ENCODE results near the gene CPVL.
A peak's percentile ranks its signal among the peaks of the same experiment; 100 is the strongest.

Gene CPVL

DNA sequence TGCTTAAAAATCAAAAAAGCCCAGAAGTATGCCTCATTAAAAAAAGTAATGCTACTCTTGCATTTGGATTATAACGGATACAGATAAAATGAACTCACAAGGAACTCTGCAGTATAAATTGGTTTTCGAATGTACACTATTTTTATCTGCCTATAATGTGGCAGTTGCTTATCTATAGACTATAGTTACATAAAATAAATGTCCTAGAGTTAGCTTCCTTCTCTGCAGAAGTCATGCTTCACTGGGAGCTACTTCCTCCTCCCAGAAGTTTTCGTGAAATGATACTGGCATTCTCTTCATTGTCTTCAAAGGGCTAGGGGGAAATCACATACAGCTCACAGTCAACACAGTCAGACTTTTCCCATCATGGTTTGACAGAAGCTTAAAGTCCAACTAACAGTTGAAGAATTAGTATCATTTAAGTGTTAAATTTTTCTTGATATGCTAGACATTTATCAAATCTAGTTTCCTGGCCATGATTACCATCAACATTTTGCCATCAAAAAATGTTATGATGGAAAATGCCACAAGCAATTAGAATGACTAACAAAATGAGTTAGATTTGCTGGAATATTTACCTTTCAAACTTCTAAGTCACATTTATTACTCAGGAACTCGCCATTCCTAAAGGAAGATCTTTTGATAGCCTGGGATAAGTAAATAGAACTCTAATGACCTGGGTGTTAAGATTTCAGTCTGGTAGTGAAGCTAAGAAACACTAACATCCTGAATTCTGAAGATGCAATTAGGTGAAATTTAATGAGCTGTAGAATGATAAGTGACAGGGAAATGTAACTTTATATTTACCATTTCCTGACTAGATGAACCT is 100.9 kb downstream of the CPVL start:
- no peak overlapping the region for H3K4me3 ChIP-seq (ENCODE audit: control insufficient read depth, low read depth, low read length)
- TF ChIP-seq, protein P1, sequence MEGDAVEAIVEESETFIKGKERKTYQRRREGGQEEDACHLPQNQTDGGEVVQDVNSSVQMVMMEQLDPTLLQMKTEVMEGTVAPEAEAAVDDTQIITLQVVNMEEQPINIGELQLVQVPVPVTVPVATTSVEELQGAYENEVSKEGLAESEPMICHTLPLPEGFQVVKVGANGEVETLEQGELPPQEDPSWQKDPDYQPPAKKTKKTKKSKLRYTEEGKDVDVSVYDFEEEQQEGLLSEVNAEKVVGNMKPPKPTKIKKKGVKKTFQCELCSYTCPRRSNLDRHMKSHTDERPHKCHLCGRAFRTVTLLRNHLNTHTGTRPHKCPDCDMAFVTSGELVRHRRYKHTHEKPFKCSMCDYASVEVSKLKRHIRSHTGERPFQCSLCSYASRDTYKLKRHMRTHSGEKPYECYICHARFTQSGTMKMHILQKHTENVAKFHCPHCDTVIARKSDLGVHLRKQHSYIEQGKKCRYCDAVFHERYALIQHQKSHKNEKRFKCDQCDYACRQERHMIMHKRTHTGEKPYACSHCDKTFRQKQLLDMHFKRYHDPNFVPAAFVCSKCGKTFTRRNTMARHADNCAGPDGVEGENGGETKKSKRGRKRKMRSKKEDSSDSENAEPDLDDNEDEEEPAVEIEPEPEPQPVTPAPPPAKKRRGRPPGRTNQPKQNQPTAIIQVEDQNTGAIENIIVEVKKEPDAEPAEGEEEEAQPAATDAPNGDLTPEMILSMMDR (conservative IDR thresholded peaks at IDR 0.05; ENCODE audit: control insufficient read depth, insufficient read depth, low read depth, low read length) = no peak
- DNase-seq (ENCODE audit: low read depth) = no peak

DNA sequence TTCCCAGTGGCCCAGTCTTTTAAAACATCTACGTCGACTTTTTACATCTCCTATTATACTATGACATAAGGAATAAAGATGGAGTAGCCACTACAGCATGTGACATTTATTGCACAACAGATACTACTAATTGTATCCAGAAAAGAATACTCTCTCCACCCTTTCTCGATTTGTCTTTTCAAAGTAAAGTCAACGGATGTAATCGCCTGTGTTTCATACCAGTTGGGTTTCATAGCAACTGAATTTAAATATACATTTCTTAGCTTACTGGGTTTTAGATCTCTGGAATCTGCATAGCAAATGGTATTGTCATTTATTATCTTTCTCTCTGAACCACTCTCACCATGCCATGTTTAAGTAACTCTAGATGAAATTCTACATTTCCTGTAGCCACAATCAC is 101.8 kb downstream of the CPVL start:
- no peak for DNase-seq (ENCODE audit: low read depth)
- H3K4me3 ChIP-seq (ENCODE audit: control insufficient read depth, low read depth, low read length) = no peak overlapping the region
- TF ChIP-seq, protein P1 (conservative IDR thresholded peaks at IDR 0.05; ENCODE audit: control insufficient read depth, insufficient read depth, low read depth, low read length) = no peak

DNA sequence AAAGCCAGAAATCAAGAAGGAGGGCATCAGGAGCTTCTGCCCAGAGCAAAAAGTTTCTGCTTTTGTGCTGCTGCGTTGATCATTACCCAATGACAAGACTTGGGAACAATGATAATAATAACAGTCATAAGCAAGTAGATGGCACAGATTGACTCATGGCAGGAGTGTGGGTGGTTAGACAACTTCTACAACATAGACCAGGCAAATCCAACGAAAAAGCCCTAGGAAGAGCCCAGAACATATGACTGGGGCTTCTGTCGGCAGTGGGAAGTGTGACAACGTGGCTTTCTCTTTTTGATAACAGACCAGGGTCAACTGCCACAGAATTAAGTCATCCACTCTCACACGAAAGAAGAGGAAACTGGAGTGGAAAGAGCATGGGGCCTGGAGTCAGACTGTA is 102.8 kb downstream of the CPVL start:
- DNase-seq (ENCODE audit: low read depth) = no peak
- no peak overlapping the region for H3K4me3 ChIP-seq (ENCODE audit: control insufficient read depth, low read depth, low read length)
- TF ChIP-seq, protein P1 (conservative IDR thresholded peaks at IDR 0.05; ENCODE audit: control insufficient read depth, insufficient read depth, low read depth, low read length) = no peak

DNA sequence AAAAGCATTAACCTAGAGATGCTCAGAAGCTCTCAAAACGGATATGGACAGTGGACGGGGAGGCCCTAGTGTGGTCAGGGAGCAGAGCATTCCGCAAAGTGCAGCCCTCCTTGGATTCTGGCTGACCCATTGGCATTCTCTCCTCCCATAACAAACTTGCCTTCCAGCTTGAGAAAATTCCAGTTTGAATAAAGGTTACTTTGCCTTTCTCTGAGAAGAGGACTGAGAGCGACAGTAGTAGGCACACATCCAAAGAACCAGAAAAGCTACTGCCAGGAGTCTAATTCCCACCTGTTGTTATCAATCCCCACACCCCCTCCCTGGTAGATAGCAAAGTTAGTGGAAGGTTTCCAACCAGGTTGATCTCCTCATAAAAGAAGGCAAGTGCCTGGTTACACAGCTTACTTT is 103.5 kb downstream of the CPVL start:
- H3K4me3 ChIP-seq (ENCODE audit: control insufficient read depth, low read depth, low read length) = no peak overlapping the region
- DNase-seq (ENCODE audit: low read depth) = no peak
- TF ChIP-seq, protein P1 (conservative IDR thresholded peaks at IDR 0.05; ENCODE audit: control insufficient read depth, insufficient read depth, low read depth, low read length) = no peak

DNA sequence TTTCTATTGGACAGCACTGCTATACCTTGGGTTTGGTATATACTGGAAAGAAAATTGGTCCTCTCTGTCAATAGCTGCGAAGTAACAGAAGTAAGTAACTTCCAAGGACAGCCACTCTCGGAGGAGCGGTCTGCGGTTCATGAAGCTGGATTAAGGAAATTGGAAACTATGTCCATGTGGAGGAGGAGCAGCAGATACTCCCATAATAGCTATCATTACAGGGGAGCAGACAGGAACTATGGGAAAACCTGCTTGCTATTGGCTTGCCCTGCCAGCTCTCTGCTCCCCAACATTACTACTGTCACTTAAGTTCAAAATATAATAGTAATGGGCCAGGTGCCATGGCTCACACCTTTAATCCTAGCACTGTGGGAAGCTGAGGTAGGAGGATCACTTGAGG is 104.3 kb downstream of the CPVL start:
- TF ChIP-seq, protein P1 (conservative IDR thresholded peaks at IDR 0.05; ENCODE audit: control insufficient read depth, insufficient read depth, low read depth, low read length) = no peak
- no peak overlapping the region for H3K4me3 ChIP-seq (ENCODE audit: control insufficient read depth, low read depth, low read length)
- DNase-seq (ENCODE audit: low read depth) = no peak

DNA sequence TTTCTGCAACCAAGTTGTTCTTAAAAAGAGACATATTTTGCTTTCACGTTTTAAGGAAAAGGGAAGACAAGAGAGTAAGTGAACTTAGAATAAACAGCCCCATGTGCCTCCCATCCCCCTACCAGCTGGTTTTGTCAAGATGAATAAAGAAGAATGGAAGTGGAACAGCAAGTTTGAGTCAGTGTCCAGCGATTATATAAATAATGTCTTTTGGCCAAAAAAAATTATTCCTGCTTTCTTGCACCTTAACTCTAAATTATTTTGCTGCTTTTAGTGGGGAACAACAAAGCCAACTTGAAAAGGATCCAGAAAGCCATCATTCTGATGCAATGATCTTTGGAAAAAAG is 105.8 kb downstream of the CPVL start:
- no peak overlapping the region for H3K4me3 ChIP-seq (ENCODE audit: control insufficient read depth, low read depth, low read length)
- TF ChIP-seq, protein P1 (conservative IDR thresholded peaks at IDR 0.05; ENCODE audit: control insufficient read depth, insufficient read depth, low read depth, low read length) = no peak
- DNase-seq (ENCODE audit: low read depth) = peak; percentile 22
